ENCODE data around the gene BRINP2. TPM values are rescaled to one million over a fixed set of nuclear protein-coding genes. Genes with fewer than 3 reads are reported as not detected.
A peak's percentile ranks its signal among the peaks of the same experiment; 100 is the strongest.

The BRINP2 gene
- total RNA-seq, 6 experiments from 2014 or later = 0.09 to 0.57 (median 0.36) TPM

DNA sequence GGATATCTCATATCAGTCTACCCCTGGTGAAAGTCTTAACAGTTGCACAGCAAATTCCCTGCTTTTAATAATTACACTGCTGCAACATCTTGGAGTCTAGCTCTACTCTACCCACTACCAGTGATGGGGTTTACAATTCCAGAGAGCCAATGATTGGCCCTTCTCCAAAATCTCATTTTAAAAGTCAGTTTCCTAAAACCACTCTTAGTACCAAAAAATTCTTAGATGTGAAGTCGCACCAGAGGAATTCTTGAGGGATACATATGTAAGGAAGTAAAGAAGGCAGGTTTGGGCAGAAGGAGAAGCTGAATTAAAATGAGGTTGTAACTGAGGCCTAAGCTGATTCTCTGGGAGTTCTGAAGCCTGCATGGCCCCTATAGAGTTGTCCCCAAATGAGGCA is 129.7 kb downstream of the BRINP2 start:
- Histone ChIP-seq H3K4me1 (no peaks in the 10 kb centered on the region), H3K4me3 (no peak overlapping the region), H3K27me3 (no peaks in the 10 kb centered on the region), H3K9me3 (no peaks in the 10 kb centered on the region), H3K27ac (no peak overlapping the region), H3K36me3 (no peaks in the 10 kb centered on the region)
- ATAC-seq (no peak), DNase-seq (no peak)
- intact Hi-C loops (cut with DNase I) = no loop called here
- WGBS (ENCODE audit: insufficient coverage, low coverage, low lambda C conversion rate, missing lambda C conversion rate) = 100% methylated on average over 1 of the region's 1 CpG
- TF ChIP-seq CTCF (IDR thresholded peaks at IDR 0.05) = no peak
- TF ChIP-seq POLR2A (IDR thresholded peaks at IDR 0.05) = no peak

GRCh38 chr1:177301425-177302124 is 130.8 kb downstream of the BRINP2 start:
- H3K27me3 ChIP-seq = no peaks in the 10 kb centered on the region

GRCh38 chr1:177302357-177303044 is 131.7 kb downstream of the BRINP2 start:
- WGBS (ENCODE audit: insufficient coverage, low coverage, low lambda C conversion rate, missing lambda C conversion rate) = 80% methylated on average over 7 of the region's 7 CpGs
- TF ChIP-seq POLR2A (IDR thresholded peaks at IDR 0.05) (no peak), CTCF (IDR thresholded peaks at IDR 0.05) (no peak)
- Histone ChIP-seq H3K27ac (no peak overlapping the region), H3K4me1 (no peaks in the 10 kb centered on the region), H3K27me3 (no peaks in the 10 kb centered on the region), H3K4me3 (no peak overlapping the region), H3K36me3 (no peaks in the 10 kb centered on the region), H3K9me3 (no peaks in the 10 kb centered on the region)
- ATAC-seq (no peak), DNase-seq (no peak)
- intact Hi-C loops (cut with DNase I) = no loop called here

More at GRCh38 chr1:177301425-177302124, 130.8 kb downstream of the BRINP2 start:
- no peak for DNase-seq
- intact Hi-C loops (cut with DNase I) = no loop called here
- H3K4me3 ChIP-seq = no peak overlapping the region
- no peaks in the 10 kb centered on the region for H3K9me3 ChIP-seq
- H3K27ac ChIP-seq = no peak overlapping the region
- H3K36me3 ChIP-seq = no peaks in the 10 kb centered on the region
- WGBS (ENCODE audit: insufficient coverage, low coverage, low lambda C conversion rate, missing lambda C conversion rate) = 24% methylated on average over 1 of the region's 1 CpG
- TF ChIP-seq CTCF (IDR thresholded peaks at IDR 0.05) (no peak), POLR2A (IDR thresholded peaks at IDR 0.05) (no peak)
- no peaks in the 10 kb centered on the region for H3K4me1 ChIP-seq
- ATAC-seq = no peak

GRCh38 chr1:177305040-177306018 is 134.6 kb downstream of the BRINP2 start:
- H3K4me1 ChIP-seq = no peaks in the 10 kb centered on the region
- H3K27me3 ChIP-seq = no peaks in the 10 kb centered on the region
- intact Hi-C loops (cut with DNase I) = no loop called here
- no peak for DNase-seq
- H3K36me3 ChIP-seq = no peaks in the 10 kb centered on the region
- WGBS (ENCODE audit: insufficient coverage, low coverage, low lambda C conversion rate, missing lambda C conversion rate) = 33% methylated on average over 6 of the region's 11 CpGs
- peak in 1 of 4 donors; percentile 11 for ATAC-seq
- no peak overlapping the region for H3K4me3 ChIP-seq
- TF ChIP-seq POLR2A (IDR thresholded peaks at IDR 0.05) (no peak), CTCF (IDR thresholded peaks at IDR 0.05) (no peak)
- H3K9me3 ChIP-seq = no peaks in the 10 kb centered on the region
- no peak overlapping the region for H3K27ac ChIP-seq

Data from right lobe of liver (tissue), 6 donors.